MCF 10A (cell line): Measurements from ENCODE around the gene MKRN2. TPM values are rescaled to one million over a fixed set of nuclear protein-coding genes. Genes with fewer than 3 reads are reported as not detected.

ENCODE experiments used
- BruUV-seq: library from RNA; stranded (reverse); fragments of 400-500 nt; replicated peaks from 2 replicates; lab custom pipeline; 2021; lab: Mats Ljungman, UMichigan
- CTCF ChIA-PET: fragments of 300-600 bp; sonication (Branson Sonifier 250); formaldehyde crosslinking; extraction: SDS; loops from one replicate; lab custom pipeline; 2021; ENCODE audit warnings: antibody characterized with exemption, inconsistent platforms; lab: Yijun Ruan, JAX
- POLR2A ChIA-PET: fragments of 300-600, 350-650 bp; sonication (Branson Sonifier 250); formaldehyde crosslinking; extraction: SDS; loops from one replicate; lab custom pipeline; 2020; ENCODE audit warnings: antibody characterized with exemption, inconsistent platforms; lab: Yijun Ruan, JAX
- DNase-seq: peaks from one replicate; pipeline ENCODE4 v3.0.0-alpha.2; 2018; ENCODE audit not compliant: unreplicated experiment
- H3K27ac Mint-ChIP-seq: one replicate; pipeline ENCODE4 v1.8.0; 2022; ENCODE audit warnings: mild to moderate bottlenecking, low read depth, mixed read lengths; ENCODE audit not compliant: unreplicated experiment
- H3K27me3 Mint-ChIP-seq: one replicate; pipeline ENCODE4 v1.8.0; 2022; ENCODE audit warnings: mixed read lengths; ENCODE audit not compliant: insufficient read depth, unreplicated experiment
- H3K36me3 Mint-ChIP-seq: one replicate; pipeline ENCODE4 v1.8.0; 2022; ENCODE audit warnings: mild to moderate bottlenecking, moderate library complexity, mixed read lengths; ENCODE audit not compliant: insufficient read depth, unreplicated experiment
- H3K4me1 Mint-ChIP-seq: one replicate; pipeline ENCODE4 v1.8.0; 2022; ENCODE audit warnings: mixed read lengths; ENCODE audit not compliant: insufficient read depth, unreplicated experiment
- H3K4me3 Mint-ChIP-seq: one replicate; pipeline ENCODE4 v1.8.0; 2022; ENCODE audit warnings: mild to moderate bottlenecking, moderate library complexity, mixed read lengths; ENCODE audit not compliant: unreplicated experiment
- H3K9me3 Mint-ChIP-seq: one replicate; pipeline ENCODE4 v1.8.0; 2022; ENCODE audit warnings: mixed read lengths; ENCODE audit not compliant: unreplicated experiment
- intact Hi-C: fragments of 100-400 bp; cut with micrococcal nuclease; formaldehyde crosslinking; loops from 2 replicates; pipeline ENCODE4 v1.14.1; 2022
- total RNA-seq: library from RNA; stranded (reverse); gene quantifications from 2 replicates; pipeline ENCODE4 v1.2.3, GENCODE V29; 2022
- TF ChIP-seq, protein P1 (sequence below): fragments of 200-600 bp; IDR thresholded peaks from one replicate; pipeline ENCODE4 v1.8.0; 2022; ENCODE audit warnings: antibody characterized with exemption, mild to moderate bottlenecking; ENCODE audit not compliant: unreplicated experiment

Gene MKRN2
- total RNA-seq, 1 experiment from 2014 or later, result 25.6 TPM

DNA sequence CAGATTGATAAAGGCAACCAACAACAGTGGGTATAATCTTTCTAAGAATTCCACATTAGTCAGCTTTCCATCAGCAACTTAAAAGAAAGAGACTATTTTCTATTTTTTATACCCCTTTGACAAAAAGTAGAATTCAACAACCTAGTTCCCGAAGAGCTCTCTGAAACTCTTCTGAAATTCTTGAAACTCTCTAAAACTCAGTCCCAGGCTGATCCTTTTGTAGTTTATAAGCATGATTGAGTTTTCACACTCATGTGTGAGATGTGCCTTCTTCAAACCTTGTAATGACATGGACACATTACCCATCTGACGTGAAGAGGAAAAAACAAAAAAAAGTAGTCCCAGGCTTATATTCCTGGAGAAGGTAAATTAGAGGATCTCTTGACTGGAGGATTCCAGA, 75.6 kb downstream of the MKRN2 start:
- Mint-ChIP-seq H3K36me3 (peaks cover 6% of the 10 kb centered on the region), H3K9me3 (no peaks in the 10 kb centered on the region), H3K27ac (no peak overlapping the region), H3K4me3 (no peak overlapping the region), H3K4me1 (peaks cover 4% of the 10 kb centered on the region), H3K27me3 (no peaks in the 10 kb centered on the region)
- CTCF ChIA-PET, result interaction anchor here (2.1 kb wide), 1 partner anchor 17 kb away, joined by 10 read pairs; no protein-coding TSS in a partner anchor
- DNase-seq, result no peak
- TF ChIP-seq, protein P1, sequence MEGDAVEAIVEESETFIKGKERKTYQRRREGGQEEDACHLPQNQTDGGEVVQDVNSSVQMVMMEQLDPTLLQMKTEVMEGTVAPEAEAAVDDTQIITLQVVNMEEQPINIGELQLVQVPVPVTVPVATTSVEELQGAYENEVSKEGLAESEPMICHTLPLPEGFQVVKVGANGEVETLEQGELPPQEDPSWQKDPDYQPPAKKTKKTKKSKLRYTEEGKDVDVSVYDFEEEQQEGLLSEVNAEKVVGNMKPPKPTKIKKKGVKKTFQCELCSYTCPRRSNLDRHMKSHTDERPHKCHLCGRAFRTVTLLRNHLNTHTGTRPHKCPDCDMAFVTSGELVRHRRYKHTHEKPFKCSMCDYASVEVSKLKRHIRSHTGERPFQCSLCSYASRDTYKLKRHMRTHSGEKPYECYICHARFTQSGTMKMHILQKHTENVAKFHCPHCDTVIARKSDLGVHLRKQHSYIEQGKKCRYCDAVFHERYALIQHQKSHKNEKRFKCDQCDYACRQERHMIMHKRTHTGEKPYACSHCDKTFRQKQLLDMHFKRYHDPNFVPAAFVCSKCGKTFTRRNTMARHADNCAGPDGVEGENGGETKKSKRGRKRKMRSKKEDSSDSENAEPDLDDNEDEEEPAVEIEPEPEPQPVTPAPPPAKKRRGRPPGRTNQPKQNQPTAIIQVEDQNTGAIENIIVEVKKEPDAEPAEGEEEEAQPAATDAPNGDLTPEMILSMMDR, result no peak
- POLR2A ChIA-PET, result interaction anchor here (1.4 kb wide), 1 partner anchor 15 kb away, joined by 3 read pairs; no protein-coding TSS in a partner anchor
- BruUV-seq, result no TSS peak
- intact Hi-C loops, result no loop called here

DNA sequence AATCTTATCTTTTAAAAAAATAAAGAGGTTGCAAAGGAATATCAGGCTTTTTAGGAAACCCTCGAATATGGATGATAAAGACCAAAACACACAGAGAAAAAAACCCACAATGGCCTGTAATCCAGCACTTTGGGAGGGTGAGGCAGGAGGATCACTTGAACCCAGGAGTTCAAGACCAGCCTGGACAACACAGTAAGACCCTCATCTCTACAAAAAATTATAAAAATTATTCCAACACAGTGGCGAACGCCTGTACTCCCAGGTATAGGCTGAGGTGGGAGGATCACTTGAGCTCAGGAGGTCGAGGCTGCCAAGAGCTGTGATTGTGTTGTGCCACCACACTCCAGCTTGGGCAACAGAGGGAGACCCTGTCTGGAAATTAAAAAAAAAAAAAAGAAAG, 76.2 kb downstream of the MKRN2 start:
- BruUV-seq, result no TSS peak
- H3K9me3 Mint-ChIP-seq, result no peaks in the 10 kb centered on the region
- H3K27ac Mint-ChIP-seq, result no peak overlapping the region
- ChIA-PET CTCF (interaction anchor here (2.1 kb wide), 1 partner anchor 18 kb away, joined by 10 read pairs; no protein-coding TSS in a partner anchor), POLR2A (interaction anchor here (0.9 to 1.4 kb wide), 2 partner anchors 12 to 15 kb away, joined by 3 read pairs; no protein-coding TSS in a partner anchor)
- H3K4me1 Mint-ChIP-seq, result peaks cover 8% of the 10 kb centered on the region
- no peak for DNase-seq
- H3K36me3 Mint-ChIP-seq, result peaks cover 6% of the 10 kb centered on the region
- no peaks in the 10 kb centered on the region for H3K27me3 Mint-ChIP-seq
- H3K4me3 Mint-ChIP-seq, result no peak overlapping the region
- intact Hi-C loops, result no loop called here
- TF ChIP-seq, protein P1, result no peak

Other genes with a start within 250 kb of the MKRN2 start
- 24.5 and 32.3 TPM in 2 replicates for gene TSEN2, start 72.6 kb upstream of the MKRN2 start, total RNA-seq
- 0.37 and 0.47 TPM in 2 replicates for gene MKRN2OS, start 11.6 kb upstream of the MKRN2 start, total RNA-seq
- gene RAF1, start 107.0 kb downstream of the MKRN2 start, total RNA-seq, result 75.5 and 76.8 TPM in 2 replicates
- 30.3 and 58.4 TPM in 2 replicates for gene TMEM40, start 202.2 kb downstream of the MKRN2 start, total RNA-seq
- gene CAND2, start 239.6 kb downstream of the MKRN2 start, total RNA-seq, result not detected in 2 replicates